Activated CD8-positive, alpha-beta T cell treated with anti-CD3 and anti-CD28 coated beads, Interleukin-2, amount 10 ng/mL, durations not matched to agents 7 days and 5 days (primary cell): ENCODE results near the gene CNGB1. TPM values are rescaled to one million over a fixed set of nuclear protein-coding genes. Genes with fewer than 3 reads are reported as not detected.
"Not testable (repeated sequence)": the region's sequence is repeated elsewhere in the genome, so short reads cannot be mapped to it uniquely, and the experiment has no call there.

Experiments
- ATAC-seq: fragments of 150-1000 bp; cut with Tn5 transposase; one replicate; pipeline ENCODE4 v1.10.0; 2021; ENCODE audit warnings: moderate library complexity
- CTCF ChIA-PET: fragments of 350-600 bp; sonication (Branson Sonifier 250); formaldehyde crosslinking; loops from one replicate; lab custom pipeline; 2021; ENCODE audit warnings: antibody characterized with exemption; lab: Charles Lee
- POLR2A ChIA-PET: fragments of 350-600 bp; sonication (Branson Sonifier 250); formaldehyde crosslinking; loops from one replicate; lab custom pipeline; 2021; ENCODE audit warnings: antibody characterized with exemption; lab: Charles Lee
- DNase-seq: peaks from one replicate; pipeline ENCODE4 v3.0.0-alpha.2; 2020
- H3K27ac Mint-ChIP-seq: one replicate; pipeline ENCODE4 v1.8.0; 2021; ENCODE audit warnings: mild to moderate bottlenecking, mixed read lengths
- H3K27me3 Mint-ChIP-seq: one replicate; pipeline ENCODE4 v1.8.0; 2021; ENCODE audit warnings: low read depth, mixed read lengths
- H3K36me3 Mint-ChIP-seq: one replicate; pipeline ENCODE4 v1.8.0; 2021; ENCODE audit warnings: low read depth, mixed read lengths
- H3K4me1 Mint-ChIP-seq: one replicate; pipeline ENCODE4 v1.8.0; 2021; ENCODE audit warnings: low read depth, mixed read lengths
- H3K4me3 Mint-ChIP-seq: one replicate; pipeline ENCODE4 v1.8.0; 2021; ENCODE audit warnings: mild to moderate bottlenecking, mixed read lengths
- H3K9me3 Mint-ChIP-seq: one replicate; pipeline ENCODE4 v1.8.0; 2022; ENCODE audit warnings: mixed read lengths; ENCODE audit not compliant: insufficient read depth
- total RNA-seq, 2 experiments: library from RNA; stranded (reverse); gene quantifications; one replicate each; pipeline ENCODE4 v1.2.3, GENCODE V29; 2021

CNGB1 gene
- total RNA-seq, 2 experiments from 2014 or later: not detected

- Mint-ChIP-seq H3K27ac (no peak overlapping the region), H3K4me1 (no peaks in the 10 kb centered on the region), H3K4me3 (no peak overlapping the region), H3K27me3 (peaks cover 3% of the 10 kb centered on the region), H3K9me3 (no peaks in the 10 kb centered on the region), H3K36me3 (no peaks in the 10 kb centered on the region)
- no peak for ATAC-seq
- POLR2A ChIA-PET: no interaction called here
- DNase-seq: no peak
- CTCF ChIA-PET: no interaction called here
These were observed 22.9 kb downstream of the CNGB1 start for GRCh38 chr16:57948027-57948426.

- ChIA-PET CTCF (no interaction called here), POLR2A (interaction anchor here (0.6 kb wide), 1 partner anchor 510 kb away, joined by 3 read pairs; no protein-coding TSS in a partner anchor)
- no peak for DNase-seq
- Mint-ChIP-seq H3K27me3 (peaks cover 6% of the 10 kb centered on the region), H3K4me3 (no peak overlapping the region), H3K36me3 (no peaks in the 10 kb centered on the region), H3K9me3 (no peaks in the 10 kb centered on the region), H3K4me1 (no peaks in the 10 kb centered on the region), H3K27ac (no peak overlapping the region)
- no peak for ATAC-seq
These were observed 23.7 kb downstream of the CNGB1 start for GRCh38 chr16:57947261-57947660.

GRCh38 chr16:57946181-57946801 is 24.6 kb downstream of the CNGB1 start:
- H3K9me3 Mint-ChIP-seq: no peaks in the 10 kb centered on the region
- ATAC-seq: no peak
- H3K4me1 Mint-ChIP-seq: no peaks in the 10 kb centered on the region
- DNase-seq: no peak
- POLR2A ChIA-PET: no interaction called here
- no peaks in the 10 kb centered on the region for H3K36me3 Mint-ChIP-seq
- peaks cover 8% of the 10 kb centered on the region for H3K27me3 Mint-ChIP-seq
- no peak overlapping the region for H3K27ac Mint-ChIP-seq
- H3K4me3 Mint-ChIP-seq: no peak overlapping the region
- CTCF ChIA-PET: no interaction called here

GRCh38 chr16:57945740-57946138 is 25.2 kb downstream of the CNGB1 start:
- DNase-seq: no peak
- ChIA-PET POLR2A (no interaction called here), CTCF (no interaction called here)
- no peak overlapping the region for H3K4me3 Mint-ChIP-seq
- H3K27ac Mint-ChIP-seq: no peak overlapping the region
- no peaks in the 10 kb centered on the region for H3K4me1 Mint-ChIP-seq
- H3K9me3 Mint-ChIP-seq: no peaks in the 10 kb centered on the region
- H3K36me3 Mint-ChIP-seq: no peaks in the 10 kb centered on the region
- H3K27me3 Mint-ChIP-seq: peaks cover 8% of the 10 kb centered on the region
- no peak for ATAC-seq

- Mint-ChIP-seq H3K4me3 (no peak overlapping the region), H3K27me3 (peaks cover 8% of the 10 kb centered on the region), H3K36me3 (no peaks in the 10 kb centered on the region), H3K27ac (no peak overlapping the region), H3K9me3 (no peaks in the 10 kb centered on the region), H3K4me1 (no peaks in the 10 kb centered on the region)
- ChIA-PET CTCF (no interaction called here), POLR2A (no interaction called here)
- ATAC-seq: no peak
- DNase-seq: no peak
These were observed 25.8 kb downstream of the CNGB1 start for GRCh38 chr16:57944970-57945739.

- H3K9me3 Mint-ChIP-seq, H3K27me3 Mint-ChIP-seq, H3K27ac Mint-ChIP-seq, CTCF ChIA-PET, ATAC-seq, POLR2A ChIA-PET, H3K36me3 Mint-ChIP-seq, DNase-seq, H3K4me3 Mint-ChIP-seq, H3K4me1 Mint-ChIP-seq: not testable (repeated sequence)
These were observed 27.5 kb downstream of the CNGB1 start for GRCh38 chr16:57943381-57943780.

GRCh38 chr16:57941901-57942300 is 29.0 kb downstream of the CNGB1 start:
- H3K27ac Mint-ChIP-seq, DNase-seq, H3K9me3 Mint-ChIP-seq, H3K36me3 Mint-ChIP-seq, CTCF ChIA-PET, H3K27me3 Mint-ChIP-seq, ATAC-seq, POLR2A ChIA-PET, H3K4me3 Mint-ChIP-seq, H3K4me1 Mint-ChIP-seq: not testable (repeated sequence)

- ATAC-seq: no peak
- Mint-ChIP-seq H3K27ac (no peak overlapping the region), H3K27me3 (peaks cover 8% of the 10 kb centered on the region), H3K36me3 (no peaks in the 10 kb centered on the region), H3K4me3 (no peak overlapping the region), H3K4me1 (no peaks in the 10 kb centered on the region), H3K9me3 (no peaks in the 10 kb centered on the region)
- POLR2A ChIA-PET: no interaction called here
- CTCF ChIA-PET: no interaction called here
- DNase-seq: no peak
These were observed 29.8 kb downstream of the CNGB1 start for GRCh38 chr16:57941016-57941664.

- H3K27me3 Mint-ChIP-seq: peaks cover 8% of the 10 kb centered on the region
- H3K36me3 Mint-ChIP-seq: no peaks in the 10 kb centered on the region
- H3K4me1 Mint-ChIP-seq: no peaks in the 10 kb centered on the region
- H3K9me3 Mint-ChIP-seq: no peaks in the 10 kb centered on the region
- H3K4me3 Mint-ChIP-seq: no peak overlapping the region
- ATAC-seq (no peak), DNase-seq (no peak)
- ChIA-PET CTCF (no interaction called here), POLR2A (no interaction called here)
- H3K27ac Mint-ChIP-seq: no peak overlapping the region
These were observed 30.5 kb downstream of the CNGB1 start for GRCh38 chr16:57940382-57940966.

GRCh38 chr16:57939872-57940224 is 31.1 kb downstream of the CNGB1 start:
- Mint-ChIP-seq H3K27ac (no peak overlapping the region), H3K9me3 (no peaks in the 10 kb centered on the region), H3K27me3 (peaks cover 8% of the 10 kb centered on the region), H3K4me3 (no peak overlapping the region), H3K4me1 (no peaks in the 10 kb centered on the region), H3K36me3 (no peaks in the 10 kb centered on the region)
- CTCF ChIA-PET: no interaction called here
- POLR2A ChIA-PET: no interaction called here
- DNase-seq (no peak), ATAC-seq (no peak)

- no peaks in the 10 kb centered on the region for H3K9me3 Mint-ChIP-seq
- ChIA-PET CTCF (interaction anchor here (0.8 kb wide), 1 partner anchor 17 kb away, joined by 3 read pairs; no protein-coding TSS in a partner anchor), POLR2A (no interaction called here)
- ATAC-seq: no peak
- no peak overlapping the region for H3K27ac Mint-ChIP-seq
- no peak overlapping the region for H3K4me3 Mint-ChIP-seq
- H3K27me3 Mint-ChIP-seq: peaks cover 8% of the 10 kb centered on the region
- H3K4me1 Mint-ChIP-seq: no peaks in the 10 kb centered on the region
- H3K36me3 Mint-ChIP-seq: no peaks in the 10 kb centered on the region
- DNase-seq: no peak
These were observed 31.7 kb downstream of the CNGB1 start for GRCh38 chr16:57938936-57939871.
